Erythroblast (primary cell): ENCODE data around the gene THSD7A.

Source experiments
- GATA1 ChIP-seq: IDR thresholded peaks from 2 replicates; pipeline ENCODE4 v1.6.1; 2011; ENCODE audit warnings: low read depth, mild to moderate bottlenecking, control low read depth, low read length, moderate library complexity
- POLR2A ChIP-seq: IDR thresholded peaks from 2 replicates; pipeline ENCODE4 v1.6.1; 2011; ENCODE audit warnings: mild to moderate bottlenecking, low read length

GRCh38 chr7:11751807-11752389 lies 80.1 kb downstream of the THSD7A start:
- TF ChIP-seq POLR2A (no peak), GATA1 (no peak)
